HG03060 (cell line): Measurements from ENCODE around the gene DIPK1A.

ENCODE experiments used
- ATAC-seq: cut with Tn5 transposase; IDR thresholded peaks from one replicate; pipeline ENCODE4 v1.9.1; 2021; ENCODE audit warnings: low read depth, moderate number of reproducible peaks; ENCODE audit not compliant: unreplicated experiment

Gene DIPK1A

DNA sequence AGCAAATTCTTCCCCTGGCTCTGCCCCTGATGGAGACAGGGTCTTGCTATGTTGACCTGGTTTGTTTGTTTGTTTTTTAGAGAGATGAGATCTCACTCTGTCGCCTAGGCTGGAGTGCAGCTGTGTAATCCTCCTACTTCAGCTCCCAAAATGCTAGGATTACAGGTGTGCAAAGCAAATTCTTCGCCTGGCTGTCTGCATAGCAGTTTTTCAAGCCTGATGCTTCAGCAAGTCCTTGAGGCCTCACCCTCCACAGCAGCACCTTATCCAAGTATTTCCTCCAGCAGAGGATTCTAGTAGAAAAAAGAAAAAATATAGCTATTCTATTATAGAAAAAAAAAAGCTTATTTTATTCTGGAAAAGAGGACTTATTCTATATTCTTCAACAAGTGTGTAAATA, 144.5 kb downstream of the DIPK1A start:
- ATAC-seq: no peak

DNA sequence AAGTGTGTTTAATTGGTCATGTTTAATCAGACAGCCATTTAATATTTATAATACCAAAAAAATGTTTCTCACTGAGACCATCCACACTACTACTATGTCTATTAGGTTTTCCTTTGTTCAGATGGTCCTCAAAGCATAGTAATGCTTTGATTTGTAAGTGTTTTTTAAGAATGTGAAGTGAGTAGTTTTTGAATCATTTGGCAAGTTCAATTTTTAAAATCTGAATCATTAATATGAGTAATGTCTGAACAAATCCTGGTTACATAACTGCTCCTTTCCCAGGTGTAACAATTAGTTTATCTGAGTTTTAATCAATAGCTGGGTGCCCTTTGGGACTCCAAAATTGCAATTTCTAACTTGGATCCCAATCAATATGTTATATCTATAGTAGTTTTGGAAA, 152.9 kb downstream of the DIPK1A start:
- ATAC-seq: no peak

DNA sequence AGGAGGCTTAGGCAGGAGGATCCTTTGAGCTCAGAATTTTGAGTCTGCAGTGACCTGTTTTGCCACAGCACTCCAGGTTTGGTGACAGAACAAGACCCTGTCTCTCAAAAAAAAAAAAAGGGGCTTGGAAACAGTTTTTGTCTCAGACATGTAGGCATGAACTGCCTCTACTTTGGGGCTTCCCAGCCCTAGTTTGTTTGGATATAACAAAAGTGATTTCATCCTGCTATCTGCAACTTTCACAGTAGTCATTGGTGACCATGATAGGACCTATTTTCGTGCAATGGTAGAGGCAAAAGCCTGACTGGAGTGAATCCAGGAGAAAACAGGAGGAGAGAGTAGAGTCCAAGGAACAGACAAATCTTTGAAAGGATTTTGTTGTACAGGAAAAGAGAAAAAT, 156.0 kb downstream of the DIPK1A start:
- no peak for ATAC-seq

DNA sequence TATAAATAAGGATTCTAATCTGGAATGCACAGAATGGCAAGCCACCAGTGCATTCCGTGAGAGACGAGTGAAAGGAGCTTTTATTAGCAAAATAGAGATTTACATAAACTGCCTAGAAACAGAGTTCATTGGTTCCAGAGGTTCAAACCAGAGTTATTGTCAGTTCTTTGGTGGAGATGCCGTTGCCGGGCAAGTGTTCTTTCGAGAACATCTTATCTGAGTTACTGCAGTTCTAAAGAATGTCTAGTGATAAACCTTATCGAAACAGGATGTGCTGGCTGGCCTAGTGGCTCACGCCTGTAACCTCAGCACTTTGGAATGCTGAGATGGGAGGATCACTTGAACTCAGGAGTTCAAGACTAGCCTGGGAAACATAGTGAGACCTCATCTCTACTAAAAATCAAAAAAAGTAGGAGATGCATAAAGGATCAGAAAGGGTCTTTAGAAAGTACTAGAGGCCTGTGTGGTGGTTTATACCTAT, 156.5 kb downstream of the DIPK1A start:
- ATAC-seq: no peak

DNA sequence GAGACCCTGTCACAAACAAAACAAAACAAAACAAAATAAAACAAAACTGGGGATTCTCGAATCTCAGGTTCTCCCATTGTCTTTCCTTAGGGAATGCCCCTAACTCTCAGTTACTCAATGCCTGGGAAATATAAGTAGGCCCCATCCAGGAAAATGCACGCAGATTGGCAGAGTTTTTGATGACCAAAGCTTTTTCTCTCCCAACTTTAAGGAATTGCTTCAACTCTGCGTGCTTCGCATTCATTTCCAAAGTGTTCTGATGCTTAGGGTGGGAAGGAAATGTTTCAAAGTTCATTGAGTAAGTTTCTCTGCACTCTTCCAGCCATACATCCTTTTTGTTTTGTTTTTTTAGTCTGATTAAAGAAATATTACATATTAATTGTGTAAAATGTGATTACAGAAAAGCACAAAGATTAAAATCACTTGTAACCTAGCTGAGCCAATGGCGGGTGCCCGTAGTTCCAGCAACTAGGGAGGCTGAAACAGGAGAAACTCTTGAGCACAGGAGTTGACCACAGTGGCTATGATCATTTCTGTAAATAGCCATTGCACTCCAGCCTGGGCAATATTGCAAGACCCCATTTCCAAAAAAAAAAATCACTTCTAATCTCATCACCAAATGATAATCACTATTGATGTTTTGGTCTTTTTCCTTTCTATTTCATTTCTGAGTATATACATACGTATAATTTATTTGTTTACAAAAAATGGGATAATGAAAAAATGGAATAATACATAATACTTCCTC, 157.9 kb downstream of the DIPK1A start:
- no peak for ATAC-seq

DNA sequence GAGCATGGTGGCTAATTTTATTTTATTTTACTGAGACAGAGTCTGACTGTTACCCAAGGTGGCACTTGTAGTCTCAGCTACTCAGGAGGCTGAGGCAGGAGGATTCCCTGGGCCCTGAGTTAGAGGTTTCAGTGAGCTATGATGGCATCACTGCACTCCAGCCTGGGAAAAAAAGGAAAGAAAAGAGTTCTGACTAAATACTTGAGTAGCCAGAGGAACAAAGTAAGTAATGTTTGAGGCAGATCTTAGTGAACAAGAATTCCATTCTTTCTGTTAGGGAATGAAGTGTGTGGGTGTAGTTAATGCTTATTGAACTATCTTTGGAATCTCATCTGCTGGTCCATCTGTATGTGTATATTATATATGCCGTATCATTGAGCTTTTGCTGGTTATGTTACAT, 163.3 kb downstream of the DIPK1A start:
- no peak for ATAC-seq

DNA sequence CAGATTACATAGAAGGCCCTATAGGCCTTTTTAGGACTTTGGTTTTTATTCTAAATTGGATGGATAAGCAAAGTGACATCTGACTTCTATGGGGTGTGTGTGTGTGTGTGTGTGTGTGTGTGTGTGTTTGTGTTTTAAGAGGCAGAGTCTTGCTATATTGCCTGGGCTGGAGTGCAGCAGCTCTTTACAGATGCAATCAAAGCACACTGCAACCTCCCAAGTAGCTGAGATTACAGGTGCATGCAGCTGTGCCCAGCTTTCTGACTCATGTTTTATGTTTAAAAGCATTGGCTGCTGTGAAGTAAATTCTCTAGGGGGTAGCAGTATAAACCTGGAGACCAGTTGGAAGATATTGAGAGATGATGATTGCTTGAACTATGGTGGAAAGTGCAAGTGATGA, 164.0 kb downstream of the DIPK1A start:
- ATAC-seq: no peak

DNA sequence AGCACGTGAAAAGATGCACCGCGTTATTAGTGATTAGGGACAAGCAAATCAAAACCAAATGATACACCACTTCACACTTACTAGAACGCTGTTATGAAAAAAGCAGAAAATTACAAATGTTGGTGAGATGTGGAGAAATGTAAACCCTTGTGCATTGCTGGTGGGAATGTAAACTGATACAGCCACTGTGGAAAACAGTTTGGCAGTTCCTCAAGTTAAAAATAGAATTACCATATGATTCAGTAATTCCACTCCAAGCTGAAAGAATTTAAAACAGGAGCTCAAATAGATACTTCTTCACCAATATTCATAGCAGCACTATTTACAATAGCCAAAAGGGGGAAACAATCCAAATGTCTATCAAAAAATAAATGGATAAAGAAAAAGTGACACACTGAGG, 166.1 kb downstream of the DIPK1A start:
- ATAC-seq: no peak

DNA sequence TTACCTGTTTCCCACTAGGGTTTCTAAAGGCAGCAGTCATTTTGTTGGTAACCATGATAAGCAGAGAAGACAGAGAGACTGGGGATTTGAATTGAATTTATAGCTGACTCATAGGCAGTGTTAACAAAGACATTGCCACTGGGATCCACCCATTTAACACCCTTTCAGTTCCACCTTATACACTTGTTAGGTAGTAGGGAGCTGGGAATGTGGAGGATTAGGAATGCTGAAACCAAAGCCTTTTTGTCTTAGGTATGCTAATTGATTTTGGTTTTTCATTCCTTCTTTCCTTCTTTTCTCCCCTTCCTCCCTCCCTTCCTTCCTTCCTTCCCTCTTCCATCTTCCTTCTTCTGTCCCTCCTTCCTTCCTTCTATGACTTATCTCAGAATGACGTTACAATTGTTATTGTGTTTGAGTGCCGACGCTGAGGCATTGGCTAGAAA, 168.9 kb downstream of the DIPK1A start:
- ATAC-seq: no peak
